Esophagus squamous epithelium (tissue), 4 donors: Measurements from ENCODE around the gene ERGIC2.

ENCODE experiments used
- CTCF ChIP-seq, 6 experiments: fragments of 450-650 bp in 4 of 6; fragments of 200-600 bp in 2 of 6; sonication (generic) in 2 of 6; IDR thresholded peaks; one replicate each; pipeline ENCODE4 v1.5.1; 2016 to 2019; ENCODE audit warnings: antibody characterized with exemption in 6 of 6, mild to moderate bottlenecking in 4 of 6, moderate library complexity in 4 of 6
- POLR2A ChIP-seq, 4 donors: fragments of 450-650 bp; IDR thresholded peaks; one replicate each; pipeline ENCODE4 v1.6.1; 2017; ENCODE audit warnings: antibody characterized with exemption in 4 of 4, mild to moderate bottlenecking in 4 of 4, moderate library complexity in 3 of 4

- TF ChIP-seq CTCF (IDR thresholded peaks at IDR 0.05) (no peak), POLR2A (IDR thresholded peaks at IDR 0.05) (no peak)
Observed at GRCh38 chr12:29429999-29430715, 49.2 kb upstream of the ERGIC2 start.
